Activated naive CD4-positive, alpha-beta T cell treated with anti-CD3 and anti-CD28 coated beads, Interleukin-2, amount 10 ng/mL, durations not matched to agents 7 days and 5 days (primary cell): ENCODE data around the gene TNRC6B.

Source experiments
- CTCF ChIA-PET: fragments of 350-600 bp; sonication (Branson Sonifier 250); formaldehyde crosslinking; loops from one replicate; lab custom pipeline; 2021; ENCODE audit warnings: antibody characterized with exemption; lab: Charles Lee
- DNase-seq: peaks from one replicate; pipeline ENCODE4 v3.0.0-alpha.2; 2020
- H3K27ac Mint-ChIP-seq: one replicate; pipeline ENCODE4 v1.8.0; 2021; ENCODE audit warnings: mild to moderate bottlenecking, moderate library complexity, mixed read lengths
- H3K27me3 Mint-ChIP-seq: one replicate; pipeline ENCODE4 v1.8.0; 2021; ENCODE audit warnings: mild to moderate bottlenecking, mixed read lengths
- H3K36me3 Mint-ChIP-seq: one replicate; pipeline ENCODE4 v1.8.0; 2021; ENCODE audit warnings: mixed read lengths
- H3K4me1 Mint-ChIP-seq: one replicate; pipeline ENCODE4 v1.8.0; 2021; ENCODE audit warnings: mixed read lengths
- H3K4me3 Mint-ChIP-seq: one replicate; pipeline ENCODE4 v1.8.0; 2021; ENCODE audit warnings: mild to moderate bottlenecking, moderate library complexity, mixed read lengths
- H3K9me3 Mint-ChIP-seq: one replicate; pipeline ENCODE4 v1.8.0; 2021; ENCODE audit warnings: mixed read lengths

The TNRC6B gene

GRCh38 chr22:40330086-40330485, 152.4 kb downstream of the TNRC6B start:
- Mint-ChIP-seq H3K27ac (no peak overlapping the region), H3K36me3 (peaks cover 62% of the 10 kb centered on the region), H3K27me3 (no peaks in the 10 kb centered on the region), H3K9me3 (no peaks in the 10 kb centered on the region), H3K4me3 (no peak overlapping the region), H3K4me1 (peaks cover 98% of the 10 kb centered on the region)
- no peak for DNase-seq
- CTCF ChIA-PET: no interaction called here

GRCh38 chr22:40330615-40331014, 152.9 kb downstream of the TNRC6B start:
- H3K27ac Mint-ChIP-seq: peak overlapping the region; percentile 3
- no peak for DNase-seq
- H3K9me3 Mint-ChIP-seq: no peaks in the 10 kb centered on the region
- H3K4me3 Mint-ChIP-seq: no peak overlapping the region
- CTCF ChIA-PET: no interaction called here
- H3K4me1 Mint-ChIP-seq: peaks cover 96% of the 10 kb centered on the region
- no peaks in the 10 kb centered on the region for H3K27me3 Mint-ChIP-seq
- H3K36me3 Mint-ChIP-seq: peaks cover 57% of the 10 kb centered on the region

GRCh38 chr22:40331706-40332105, 154.0 kb downstream of the TNRC6B start:
- CTCF ChIA-PET: interaction anchor here (2.9 kb wide), 1 partner anchor 16 kb away, joined by 12 read pairs; no protein-coding TSS in a partner anchor
- H3K27ac Mint-ChIP-seq: peak overlapping the region; percentile 79
- H3K4me3 Mint-ChIP-seq: no peak overlapping the region
- no peaks in the 10 kb centered on the region for H3K27me3 Mint-ChIP-seq
- H3K4me1 Mint-ChIP-seq: peaks cover 96% of the 10 kb centered on the region
- peaks cover 57% of the 10 kb centered on the region for H3K36me3 Mint-ChIP-seq
- no peak for DNase-seq
- H3K9me3 Mint-ChIP-seq: no peaks in the 10 kb centered on the region

GRCh38 chr22:40332319-40332781, 154.6 kb downstream of the TNRC6B start:
- H3K27ac Mint-ChIP-seq: peak overlapping the region; percentile 79
- no peak for DNase-seq
- peaks cover 94% of the 10 kb centered on the region for H3K4me1 Mint-ChIP-seq
- H3K9me3 Mint-ChIP-seq: no peaks in the 10 kb centered on the region
- CTCF ChIA-PET: interaction anchor here (1.8 to 2.9 kb wide), 2 partner anchors 13 to 16 kb away, joined by 5 to 12 read pairs; no protein-coding TSS in a partner anchor
- peaks cover 52% of the 10 kb centered on the region for H3K36me3 Mint-ChIP-seq
- H3K4me3 Mint-ChIP-seq: peak overlapping the region; percentile 26
- no peaks in the 10 kb centered on the region for H3K27me3 Mint-ChIP-seq

GRCh38 chr22:40334060-40334459, 156.3 kb downstream of the TNRC6B start:
- peak overlapping the region; percentile 79 for H3K27ac Mint-ChIP-seq
- H3K4me1 Mint-ChIP-seq: peaks cover 88% of the 10 kb centered on the region
- no peak for DNase-seq
- no peak overlapping the region for H3K4me3 Mint-ChIP-seq
- CTCF ChIA-PET: interaction anchor here (1.2 to 2.9 kb wide), 2 partner anchors 9 to 14 kb away, joined by 3 to 12 read pairs; no protein-coding TSS in a partner anchor
- no peaks in the 10 kb centered on the region for H3K9me3 Mint-ChIP-seq
- peaks cover 46% of the 10 kb centered on the region for H3K36me3 Mint-ChIP-seq
- H3K27me3 Mint-ChIP-seq: no peaks in the 10 kb centered on the region

- Mint-ChIP-seq H3K27me3 (no peaks in the 10 kb centered on the region), H3K27ac (peak overlapping the region; percentile 79), H3K4me3 (peak overlapping the region; percentile 45), H3K36me3 (peaks cover 40% of the 10 kb centered on the region), H3K4me1 (peaks cover 83% of the 10 kb centered on the region), H3K9me3 (no peaks in the 10 kb centered on the region)
- CTCF ChIA-PET: interaction anchor here (0.6 to 1.0 kb wide), 3 partner anchors 11 to 39 kb away, joined by 3 read pairs; no protein-coding TSS in a partner anchor
- DNase-seq: no peak
These were observed 157.2 kb downstream of the TNRC6B start for GRCh38 chr22:40334899-40335298.

GRCh38 chr22:40335358-40335757, 157.6 kb downstream of the TNRC6B start:
- Mint-ChIP-seq H3K4me3 (no peak overlapping the region), H3K36me3 (peaks cover 37% of the 10 kb centered on the region), H3K27ac (peak overlapping the region; percentile 79), H3K4me1 (peaks cover 81% of the 10 kb centered on the region), H3K9me3 (no peaks in the 10 kb centered on the region), H3K27me3 (no peaks in the 10 kb centered on the region)
- CTCF ChIA-PET: interaction anchor here (0.6 to 1.0 kb wide), 3 partner anchors 10 to 40 kb away, joined by 3 read pairs; no protein-coding TSS in a partner anchor
- DNase-seq: no peak

- H3K4me3 Mint-ChIP-seq: no peak overlapping the region
- peaks cover 68% of the 10 kb centered on the region for H3K4me1 Mint-ChIP-seq
- no peak for DNase-seq
- H3K27ac Mint-ChIP-seq: no peak overlapping the region
- CTCF ChIA-PET: no interaction called here
- no peaks in the 10 kb centered on the region for H3K27me3 Mint-ChIP-seq
- peaks cover 20% of the 10 kb centered on the region for H3K36me3 Mint-ChIP-seq
- no peaks in the 10 kb centered on the region for H3K9me3 Mint-ChIP-seq
These were observed 162.3 kb downstream of the TNRC6B start for GRCh38 chr22:40340044-40340443.

- Mint-ChIP-seq H3K4me1 (peaks cover 64% of the 10 kb centered on the region), H3K27me3 (no peaks in the 10 kb centered on the region), H3K27ac (peak overlapping the region; percentile 11), H3K9me3 (no peaks in the 10 kb centered on the region), H3K36me3 (peaks cover 17% of the 10 kb centered on the region), H3K4me3 (no peak overlapping the region)
- CTCF ChIA-PET: no interaction called here
- DNase-seq: no peak
These were observed 163.9 kb downstream of the TNRC6B start for GRCh38 chr22:40341604-40342003.

- H3K27ac Mint-ChIP-seq: peak overlapping the region; percentile 50
- peaks cover 62% of the 10 kb centered on the region for H3K4me1 Mint-ChIP-seq
These were observed 164.8 kb downstream of the TNRC6B start for GRCh38 chr22:40342521-40342920.

GRCh38 chr22:40345271-40345670, 167.5 kb downstream of the TNRC6B start:
- H3K4me1 Mint-ChIP-seq: peaks cover 61% of the 10 kb centered on the region

More at GRCh38 chr22:40342521-40342920, 164.8 kb downstream of the TNRC6B start:
- Mint-ChIP-seq H3K36me3 (peaks cover 18% of the 10 kb centered on the region), H3K4me3 (no peak overlapping the region), H3K9me3 (no peaks in the 10 kb centered on the region), H3K27me3 (no peaks in the 10 kb centered on the region)
- no peak for DNase-seq
- CTCF ChIA-PET: no interaction called here

GRCh38 chr22:40345815-40346184, 168.1 kb downstream of the TNRC6B start:
- Mint-ChIP-seq H3K27me3 (no peaks in the 10 kb centered on the region), H3K27ac (peak overlapping the region; percentile 100), H3K4me3 (peak overlapping the region; percentile 98), H3K9me3 (no peaks in the 10 kb centered on the region), H3K4me1 (peaks cover 59% of the 10 kb centered on the region), H3K36me3 (peaks cover 29% of the 10 kb centered on the region)
- DNase-seq: peak; percentile 76
- CTCF ChIA-PET: interaction anchor here (1.2 to 1.9 kb wide), 4 partner anchors 11 to 309 kb away, joined by 3 to 5 read pairs (median 4); no protein-coding TSS in a partner anchor

More at GRCh38 chr22:40345271-40345670, 167.5 kb downstream of the TNRC6B start:
- no peaks in the 10 kb centered on the region for H3K9me3 Mint-ChIP-seq
- CTCF ChIA-PET: interaction anchor here (1.2 to 1.9 kb wide), 4 partner anchors 11 to 309 kb away, joined by 3 to 5 read pairs (median 4); no protein-coding TSS in a partner anchor
- no peaks in the 10 kb centered on the region for H3K27me3 Mint-ChIP-seq
- peaks cover 26% of the 10 kb centered on the region for H3K36me3 Mint-ChIP-seq
- DNase-seq: peak; percentile 48
- peak overlapping the region; percentile 98 for H3K4me3 Mint-ChIP-seq
- H3K27ac Mint-ChIP-seq: peak overlapping the region; percentile 100

GRCh38 chr22:40346185-40347118, 168.7 kb downstream of the TNRC6B start, which contains the start of gene ADSL:
Gene ADSL (plus strand): TSS chr22:40346500. CDS start chr22:40346559, 59 bp downstream.
- CTCF ChIA-PET: interaction anchor here (1.2 to 4.0 kb wide), 18 partner anchors 12 to 800 kb away, joined by 3 to 23 read pairs (median 5); no protein-coding TSS in a partner anchor
- H3K27ac Mint-ChIP-seq: peak within 1 kb of the TSS; percentile 100

GRCh38 chr22:40347300-40347699, 169.6 kb downstream of the TNRC6B start:
- CTCF ChIA-PET: interaction anchor here (0.6 to 4.0 kb wide), 34 partner anchors 10 to 812 kb away, joined by 3 to 28 read pairs (median 4); partner anchors contain the start of gene TNRC6B
- Mint-ChIP-seq H3K27me3 (no peaks in the 10 kb centered on the region), H3K36me3 (peaks cover 29% of the 10 kb centered on the region), H3K9me3 (no peaks in the 10 kb centered on the region), H3K4me3 (peak overlapping the region; percentile 98), H3K4me1 (peaks cover 48% of the 10 kb centered on the region), H3K27ac (peak overlapping the region; percentile 100)
- no peak for DNase-seq

More at GRCh38 chr22:40346185-40347118, 168.7 kb downstream of the TNRC6B start, which contains the start of gene ADSL:
- Mint-ChIP-seq H3K4me3 (peak within 1 kb of the TSS; percentile 98), H3K36me3 (peaks cover 29% of the 10 kb centered on the region), H3K4me1 (peaks cover 56% of the 10 kb centered on the region), H3K27me3 (no peaks in the 10 kb centered on the region), H3K9me3 (no peaks in the 10 kb centered on the region)
- DNase-seq: peak; percentile 91
